GM20000 (cell line): Measurements from ENCODE around the gene CAMKV.
"Not testable (repeated sequence)": the region's sequence is repeated elsewhere in the genome, so short reads cannot be mapped to it uniquely, and the experiment has no call there.

Experiments used
- DNase-seq: peaks from one replicate; pipeline ENCODE4 v3.0.0; 2012; ENCODE audit warnings: low spot score
- TF ChIP-seq, protein P1 (sequence below): IDR thresholded peaks from 2 replicates; pipeline ENCODE4 v1.5.1; 2012; ENCODE audit warnings: mild to moderate bottlenecking, control low read depth; ENCODE audit errors: extremely low read depth, missing control alignments

CAMKV gene

DNA sequence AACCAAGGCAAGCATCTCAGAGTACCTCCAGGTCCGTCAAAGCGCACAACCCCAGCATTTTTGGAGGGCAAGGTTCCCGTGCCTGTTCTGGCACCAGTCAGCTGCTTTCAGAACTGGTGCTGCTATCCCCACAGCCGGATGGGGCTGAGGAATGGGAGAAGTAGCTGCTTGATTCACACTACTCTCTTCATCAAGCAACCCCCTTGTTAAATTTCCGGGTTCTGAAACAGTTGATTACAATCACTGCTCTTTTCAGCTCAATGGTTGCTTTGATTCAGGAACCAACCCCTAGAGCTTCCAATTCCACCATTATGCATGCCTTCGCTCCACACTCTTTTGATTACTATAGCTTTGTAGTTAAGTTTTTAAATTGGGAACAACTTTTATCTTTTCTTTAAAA, 43.7 kb downstream of the CAMKV start:
- DNase-seq, result no peak
- TF ChIP-seq, protein P1, sequence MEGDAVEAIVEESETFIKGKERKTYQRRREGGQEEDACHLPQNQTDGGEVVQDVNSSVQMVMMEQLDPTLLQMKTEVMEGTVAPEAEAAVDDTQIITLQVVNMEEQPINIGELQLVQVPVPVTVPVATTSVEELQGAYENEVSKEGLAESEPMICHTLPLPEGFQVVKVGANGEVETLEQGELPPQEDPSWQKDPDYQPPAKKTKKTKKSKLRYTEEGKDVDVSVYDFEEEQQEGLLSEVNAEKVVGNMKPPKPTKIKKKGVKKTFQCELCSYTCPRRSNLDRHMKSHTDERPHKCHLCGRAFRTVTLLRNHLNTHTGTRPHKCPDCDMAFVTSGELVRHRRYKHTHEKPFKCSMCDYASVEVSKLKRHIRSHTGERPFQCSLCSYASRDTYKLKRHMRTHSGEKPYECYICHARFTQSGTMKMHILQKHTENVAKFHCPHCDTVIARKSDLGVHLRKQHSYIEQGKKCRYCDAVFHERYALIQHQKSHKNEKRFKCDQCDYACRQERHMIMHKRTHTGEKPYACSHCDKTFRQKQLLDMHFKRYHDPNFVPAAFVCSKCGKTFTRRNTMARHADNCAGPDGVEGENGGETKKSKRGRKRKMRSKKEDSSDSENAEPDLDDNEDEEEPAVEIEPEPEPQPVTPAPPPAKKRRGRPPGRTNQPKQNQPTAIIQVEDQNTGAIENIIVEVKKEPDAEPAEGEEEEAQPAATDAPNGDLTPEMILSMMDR, result no peak

- not testable (repeated sequence) for DNase-seq
Measured at GRCh38 chr3:49823131-49823530, 46.6 kb downstream of the CAMKV start.

GRCh38 chr3:49813497-49814174, 56.1 kb downstream of the CAMKV start, which contains the start of gene UBA7:
UBA7 (minus strand) TSS chr3:49813953; CDS start chr3:49813787, 166 bp downstream.
- TF ChIP-seq, protein P1, result no peak
- peak; percentile 82 for DNase-seq

GRCh38 chr3:49812916-49813496, 56.7 kb downstream of the CAMKV start:
- no peak for DNase-seq
- TF ChIP-seq, protein P1, result no peak
